BLaER1 treated with 17β-estradiol and CSF1 and Interleukin-3, amounts not matched to agents 10 nM and 100 nM (cell line): ENCODE results near the gene FBXO48.
"Not testable (repeated sequence)": the region's sequence is repeated elsewhere in the genome, so short reads cannot be mapped to it uniquely, and the experiment has no call there.

Experiments
- H3K27ac ChIP-seq, 11 experiments: shearing (Covaris generic); formaldehyde crosslinking; 2 replicates each; pipeline ENCODE4 v1.8.1; 2022
- H3K27me3 ChIP-seq, 11 experiments: shearing (Covaris generic); formaldehyde crosslinking; 2 replicates each; pipeline ENCODE4 v1.8.1; 2022
- H3K36me3 ChIP-seq, 11 experiments: shearing (Covaris generic); formaldehyde crosslinking; 2 replicates each; pipeline ENCODE4 v1.8.1; 2022
- H3K4me1 ChIP-seq, 10 experiments: shearing (Covaris generic); formaldehyde crosslinking; 2 replicates each; pipeline ENCODE4 v1.8.1; 2022
- H3K4me2 ChIP-seq, 11 experiments: shearing (Covaris generic); formaldehyde crosslinking; 2 replicates each; pipeline ENCODE4 v1.8.1; 2022
- H3K4me3 ChIP-seq, 10 experiments: shearing (Covaris generic); formaldehyde crosslinking; 2 replicates each; pipeline ENCODE4 v1.8.1; 2022
- H3K9ac ChIP-seq, 11 experiments: shearing (Covaris generic); formaldehyde crosslinking; 2 replicates each; pipeline ENCODE4 v1.8.1; 2022
- H3K9me3 ChIP-seq, 11 experiments: shearing (Covaris generic); formaldehyde crosslinking; replicated peaks in 1 of 11; 2 replicates each; pipeline ENCODE4 v1.8.1; 2022
- H4K20me1 ChIP-seq, 11 experiments: shearing (Covaris generic); formaldehyde crosslinking; 2 replicates each; pipeline ENCODE4 v1.8.1; 2022
- Cebpa-rat ChIP-seq, 11 experiments: shearing (Covaris generic); IDR thresholded peaks; 2 replicates each; pipeline ENCODE4 v1.8.1; 2022

Gene FBXO48

DNA sequence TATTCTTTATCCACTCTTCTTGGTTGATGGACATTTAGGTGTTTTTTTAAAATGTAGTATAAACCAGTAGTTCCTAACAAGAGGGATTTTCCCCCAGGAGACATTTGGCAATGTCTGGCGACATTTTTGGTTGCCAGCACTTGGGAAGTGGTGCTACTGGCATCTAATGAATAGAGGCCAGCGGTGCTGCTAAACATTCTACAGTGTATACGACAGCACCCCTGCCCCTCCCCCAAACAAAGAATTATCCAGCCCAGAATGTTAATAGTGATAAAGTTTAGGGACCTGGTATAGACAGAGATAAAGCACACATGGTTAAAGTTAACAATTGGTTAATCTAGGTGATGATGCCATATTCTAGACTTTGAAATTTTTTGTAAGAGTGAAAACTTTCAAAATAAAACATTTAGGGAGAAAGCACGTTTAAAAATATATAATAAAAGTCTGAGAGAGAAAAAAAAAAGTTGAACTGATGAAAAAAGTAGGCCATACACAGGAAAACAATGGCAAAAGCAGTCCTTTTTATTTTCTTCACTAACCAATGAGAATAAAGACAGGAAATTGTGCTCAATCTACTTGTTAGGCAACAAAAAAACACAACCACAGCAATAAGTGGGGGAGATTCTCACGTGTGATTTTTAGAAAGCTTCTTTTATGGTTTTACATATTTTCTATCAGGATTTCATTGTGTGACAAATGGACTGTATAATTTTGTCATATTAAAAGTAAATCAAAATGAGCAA is 14.8 kb downstream of the FBXO48 start:
- Histone ChIP-seq H3K4me2 (no peak overlapping the region), H4K20me1 (no peaks in the 10 kb centered on the region), H3K36me3 (no peaks in the 10 kb centered on the region), H3K9ac (no peak overlapping the region), H3K9me3 (peaks cover 17 to 20% (median 19%) of the 10 kb centered on the region in 11 experiments), H3K27me3 (no peaks in the 10 kb centered on the region), H3K27ac (no peak overlapping the region), H3K4me1 (peaks cover 0 to 5% (median 0%) of the 10 kb centered on the region in 10 experiments; a peak in 2 of 20 replicates), H3K4me3 (no peak overlapping the region)
- TF ChIP-seq Cebpa-rat (IDR thresholded peaks at IDR 0.05), result no peak

DNA sequence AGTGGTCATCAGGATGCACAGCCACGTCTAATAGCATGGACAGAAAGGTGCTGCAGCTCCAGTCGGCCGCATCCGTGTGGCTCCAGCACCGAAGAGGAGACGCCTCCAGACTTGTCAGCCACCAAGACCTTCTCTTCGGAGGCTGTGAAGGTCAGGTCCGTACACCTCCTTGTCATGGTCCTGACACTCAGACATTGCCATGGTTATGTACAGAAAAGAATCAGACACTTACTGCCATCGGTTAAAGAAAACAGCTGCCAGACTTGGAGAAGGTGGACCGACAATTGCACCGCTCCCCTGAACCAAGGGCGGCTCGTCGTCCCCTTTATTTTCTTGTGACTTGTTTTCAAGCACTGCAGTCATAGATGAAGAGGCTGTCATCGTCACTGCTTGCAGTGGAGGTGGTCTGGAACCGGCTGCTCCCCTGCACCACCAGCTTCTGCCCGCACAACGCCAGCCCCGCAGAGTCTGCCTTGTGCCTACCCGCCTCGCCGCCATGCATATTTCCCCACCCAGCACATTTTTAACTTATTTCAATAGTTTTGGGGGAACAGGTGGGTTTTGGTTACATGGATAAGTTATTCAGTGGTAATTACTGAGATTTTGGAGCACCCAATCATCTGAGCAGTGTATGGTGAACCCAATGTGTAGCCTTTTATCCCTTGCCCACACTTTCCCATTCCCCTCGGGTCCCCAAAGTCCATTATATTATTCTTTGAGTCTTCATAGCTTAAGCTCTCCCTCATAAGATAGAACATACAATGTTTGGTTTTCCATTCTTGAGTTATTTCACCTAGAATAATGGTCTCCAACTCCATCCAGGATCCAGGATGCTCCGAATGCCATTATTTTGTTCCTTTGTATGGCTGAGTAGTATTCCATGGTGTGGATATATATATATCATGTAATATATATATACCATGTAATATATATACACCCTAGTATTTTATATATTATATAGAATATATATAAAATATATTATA is 18.1 kb downstream of the FBXO48 start:
- Histone ChIP-seq H3K4me1 (peaks cover 0 to 5% (median 0%) of the 10 kb centered on the region in 10 experiments; a peak in 2 of 20 replicates), H3K4me2 (no peak overlapping the region), H4K20me1 (no peaks in the 10 kb centered on the region), H3K36me3 (no peaks in the 10 kb centered on the region), H3K27me3 (no peaks in the 10 kb centered on the region), H3K27ac (no peak overlapping the region), H3K9ac (no peak overlapping the region), H3K9me3 (peaks cover 20 to 25% (median 24%) of the 10 kb centered on the region in 11 experiments), H3K4me3 (no peak overlapping the region)
- TF ChIP-seq Cebpa-rat (IDR thresholded peaks at IDR 0.05), result no peak

DNA sequence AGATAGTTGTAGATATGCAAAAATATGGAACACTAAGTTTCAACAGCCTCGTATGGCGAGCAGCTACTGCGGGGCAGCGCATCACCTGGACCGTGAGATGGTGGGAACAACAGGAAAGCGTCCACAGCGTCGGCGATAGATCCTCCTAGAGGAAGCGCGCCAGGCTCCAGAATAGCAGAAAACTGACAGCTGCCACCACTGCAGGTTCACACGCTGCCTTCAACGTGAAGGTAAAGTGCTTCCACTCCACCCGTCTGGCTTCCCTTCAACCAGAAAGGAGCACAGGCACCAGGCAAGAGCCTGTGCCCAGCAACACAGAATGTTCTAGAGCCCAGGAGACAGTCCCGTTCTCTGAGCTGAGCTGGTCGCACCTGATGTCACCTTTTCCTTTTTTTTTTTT is 20.0 kb downstream of the FBXO48 start:
- Histone ChIP-seq H3K27ac (no peak overlapping the region), H3K4me1 (no peaks in the 10 kb centered on the region; a peak in 2 of 20 replicates), H3K27me3 (no peaks in the 10 kb centered on the region), H4K20me1 (no peaks in the 10 kb centered on the region), H3K4me3 (no peak overlapping the region), H3K36me3 (no peaks in the 10 kb centered on the region), H3K9me3 (peaks cover 20 to 25% (median 24%) of the 10 kb centered on the region in 11 experiments), H3K4me2 (no peak overlapping the region), H3K9ac (no peak overlapping the region)
- TF ChIP-seq Cebpa-rat (IDR thresholded peaks at IDR 0.05), result no peak

GRCh38 chr2:68446425-68446824 is 20.7 kb downstream of the FBXO48 start:
- H3K4me3 ChIP-seq, H4K20me1 ChIP-seq, H3K4me1 ChIP-seq, H3K9ac ChIP-seq, H3K36me3 ChIP-seq, H3K27ac ChIP-seq, H3K4me2 ChIP-seq, H3K27me3 ChIP-seq: not testable (repeated sequence)
- peaks cover 20 to 25% (median 24%) of the 10 kb centered on the region in 11 experiments for H3K9me3 ChIP-seq

GRCh38 chr2:68441994-68442322 is 25.1 kb downstream of the FBXO48 start:
- Histone ChIP-seq H3K4me2 (peak overlapping the region in 1 of 11 experiments; percentile 76; a peak in 3 of 22 replicates), H3K36me3 (no peaks in the 10 kb centered on the region), H4K20me1 (no peaks in the 10 kb centered on the region), H3K27ac (peak overlapping the region in 6 of 11 experiments; percentile 16 to 83 (median 76); a peak in 7 of 22 replicates), H3K4me1 (peaks cover 30 to 38% (median 34%) of the 10 kb centered on the region in 10 experiments), H3K9me3 (peaks cover 0 to 2% (median 1%) of the 10 kb centered on the region in 11 experiments; a peak in 16 of 22 replicates), H3K4me3 (no peak overlapping the region), H3K9ac (peak overlapping the region in 1 of 11 experiments; percentile 56; a peak in 2 of 22 replicates), H3K27me3 (no peaks in the 10 kb centered on the region)
- peak in 2 of 11 experiments; percentile 4 to 6; a peak in 1 of 22 replicates for TF ChIP-seq Cebpa-rat (IDR thresholded peaks at IDR 0.05)

GRCh38 chr2:68441179-68441993 is 25.7 kb downstream of the FBXO48 start:
- H3K9ac ChIP-seq, result peak overlapping the region in 9 of 11 experiments; percentile 34 to 62 (median 54); a peak in 16 of 22 replicates
- no peaks in the 10 kb centered on the region for H4K20me1 ChIP-seq
- no peaks in the 10 kb centered on the region for H3K9me3 ChIP-seq
- TF ChIP-seq Cebpa-rat (IDR thresholded peaks at IDR 0.05), result peak; percentile 66 to 98 (median 91); a peak in 20 of 22 replicates
- 0 out of 20 replicates have a peak overlapping the region, but pooled peaks of 1 of the 10 experiments have one; percentile 6 for H3K4me3 ChIP-seq
- H3K27me3 ChIP-seq, result no peaks in the 10 kb centered on the region
- H3K4me1 ChIP-seq, result peaks cover 30 to 44% (median 35%) of the 10 kb centered on the region in 10 experiments
- peak overlapping the region in 10 of 11 experiments; percentile 27 to 83 (median 76); a peak in 19 of 22 replicates for H3K27ac ChIP-seq
- H3K36me3 ChIP-seq, result no peaks in the 10 kb centered on the region
- H3K4me2 ChIP-seq, result peak overlapping the region; percentile 39 to 82 (median 67)

DNA sequence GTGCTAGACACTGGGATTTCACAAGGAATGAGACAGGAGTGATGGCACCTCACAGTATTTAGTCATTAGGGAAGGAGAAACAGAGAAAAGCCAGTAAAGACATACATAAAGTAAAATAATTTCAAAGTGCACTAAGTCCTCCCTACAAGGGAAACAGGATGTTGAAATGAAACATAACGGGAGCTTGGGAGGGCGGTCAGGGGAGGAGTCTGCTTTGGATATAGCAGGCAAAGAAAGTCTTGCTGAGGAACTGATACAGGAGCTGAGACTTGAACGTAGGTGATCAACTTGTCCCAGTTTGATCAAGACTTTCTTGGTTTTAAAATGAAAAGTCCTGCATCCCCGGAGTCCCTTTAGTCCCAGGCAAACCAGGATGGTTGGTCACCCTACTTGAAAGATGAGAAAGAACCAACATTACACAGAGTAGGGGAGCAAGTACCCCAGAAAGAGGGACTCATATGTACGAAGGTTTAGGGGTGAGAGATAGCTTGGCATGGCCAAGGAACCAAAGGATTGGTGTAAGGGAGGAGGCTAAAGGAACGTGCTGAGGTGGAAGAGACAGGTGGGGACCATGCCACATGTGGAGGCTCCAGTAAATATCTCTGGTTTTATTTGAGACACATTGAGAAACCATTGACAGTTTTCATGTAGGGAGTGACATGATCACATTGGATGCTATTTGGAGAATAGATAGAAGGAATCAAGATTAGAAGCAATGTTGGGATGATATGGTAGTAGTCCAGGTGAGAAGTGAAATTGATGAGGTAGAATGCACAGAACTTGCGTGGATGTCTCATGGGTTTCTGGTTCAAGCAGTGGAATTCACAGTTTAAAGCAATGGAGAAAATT is 28.4 kb downstream of the FBXO48 start:
- Histone ChIP-seq H3K4me1 (peaks cover 33 to 46% (median 37%) of the 10 kb centered on the region in 10 experiments), H3K27me3 (no peaks in the 10 kb centered on the region), H4K20me1 (no peaks in the 10 kb centered on the region), H3K9ac (peak overlapping the region in 3 of 11 experiments; percentile 21 to 45 (median 22); a peak in 4 of 22 replicates), H3K4me2 (peak overlapping the region; percentile 30 to 82 (median 56)), H3K9me3 (peaks cover 0 to 9% (median 1%) of the 10 kb centered on the region in 11 experiments; a peak in 16 of 22 replicates), H3K36me3 (no peaks in the 10 kb centered on the region), H3K4me3 (no peak overlapping the region), H3K27ac (peak overlapping the region in 8 of 11 experiments; percentile 0 to 54 (median 20); a peak in 12 of 22 replicates)
- TF ChIP-seq Cebpa-rat (IDR thresholded peaks at IDR 0.05), result no peak
